A549 (cell line): ENCODE results near the gene SDHB. TPM values are rescaled to one million over a fixed set of nuclear protein-coding genes. Genes with fewer than 3 reads are reported as not detected.

ENCODE experiments used
- ATAC-seq, 2 experiments: fragments of 200-7000 bp in 1 of 2; fragments of >200 bp in 1 of 2; cut with Nextera tagmentation in 1 of 2; cut with Tn5 transposase in 1 of 2; 3 replicates each; pipeline versions ENCODE4 v1.8.0 to v1.9.1; 2018 to 2020; ENCODE audit warnings: mild to moderate bottlenecking in 1 of 2, moderate library complexity in 1 of 2
- CTCF ChIA-PET: fragments of 300-600 bp; sonication (Branson Sonifier 250); formaldehyde crosslinking; extraction: SDS; loops from one replicate; lab custom pipeline; 2021; ENCODE audit warnings: antibody characterized with exemption, inconsistent platforms; lab: Yijun Ruan, JAX
- POLR2A ChIA-PET: fragments of 350-600 bp; formaldehyde crosslinking; extraction: SDS; loops from one replicate; lab custom pipeline; 2021; ENCODE audit warnings: antibody characterized with exemption, inconsistent platforms; lab: Yijun Ruan, JAX
- DNase-seq, 2 experiments: peaks; one replicate each; pipeline versions ENCODE4 v3.0.0 to v3.0.0-alpha.2; 2011 to 2016; ENCODE audit warnings: low read depth in 1 of 2, low spot score in 1 of 2
- FAIRE-seq: peaks from 2 replicates; lab custom pipeline; 2011; peaks lifted over from hg19 to GRCh38; lab: Jason Lieb, UNC
- H3K27ac ChIP-seq, 2 experiments: fragments of >200 bp; sonication (Bioruptor Twin); formaldehyde crosslinking; 3 replicates each; pipeline ENCODE4 v1.5.1; 2016 to 2017
- H3K4me1 ChIP-seq: fragments of >200 bp; sonication (Bioruptor Twin); formaldehyde crosslinking; 3 replicates; pipeline ENCODE4 v1.6.1; 2016
- H3K4me2 ChIP-seq: fragments of >200 bp; sonication (Bioruptor Twin); formaldehyde crosslinking; 3 replicates; pipeline ENCODE4 v1.6.1; 2016
- H3K4me3 ChIP-seq: fragments of >200 bp; sonication (Bioruptor Twin); formaldehyde crosslinking; 3 replicates; pipeline ENCODE4 v1.5.1; 2016
- H3K9me3 ChIP-seq: fragments of >200 bp; sonication (Bioruptor Twin); formaldehyde crosslinking; 3 replicates; pipeline ENCODE4 v1.6.1; 2016
- BCL3 ChIP-seq: fragments of >200 bp; sonication (Bioruptor Twin); formaldehyde crosslinking; IDR thresholded peaks from 3 replicates; pipeline ENCODE4 v1.6.1; 2016
- CBX8 ChIP-seq: fragments of 200-600 bp; sonication (generic); IDR thresholded peaks from 2 replicates; pipeline ENCODE4 v1.6.1; 2016
- CHD4 ChIP-seq: fragments of 200-600 bp; sonication (generic); IDR thresholded peaks from 2 replicates; pipeline ENCODE4 v1.6.1; 2016; ENCODE audit warnings: antibody characterized with exemption, mild to moderate bottlenecking, borderline replicate concordance
- CTCF ChIP-seq: fragments of >200 bp; sonication (Bioruptor Twin); formaldehyde crosslinking; IDR thresholded peaks from 3 replicates; pipeline ENCODE4 v1.5.1; 2016
- EP300 ChIP-seq, 2 experiments: fragments of >200 bp; sonication (Bioruptor Twin); formaldehyde crosslinking; IDR thresholded peaks; 2 replicates in 1 of 2; 3 replicates in 1 of 2; pipeline ENCODE4 v1.6.1; 2016 to 2017
- PHF8 ChIP-seq: fragments of 200-600 bp; sonication (generic); IDR thresholded peaks from 2 replicates; pipeline ENCODE4 v1.6.1; 2016; ENCODE audit warnings: low read depth, mild to moderate bottlenecking, antibody characterized with exemption, moderate library complexity, borderline replicate concordance
- POLR2A ChIP-seq: IDR thresholded peaks from 2 replicates; pipeline ENCODE4 v1.6.1; 2012; ENCODE audit warnings: mild to moderate bottlenecking, low read length
- RAD21 ChIP-seq, 2 experiments: fragments of >200 bp in 1 of 2; sonication (Bioruptor Twin) in 1 of 2; formaldehyde crosslinking in 1 of 2; IDR thresholded peaks in 1 of 2; conservative IDR thresholded peaks in 1 of 2; 2 replicates in 1 of 2; 3 replicates in 1 of 2; pipeline ENCODE4 v1.6.1; 2012 to 2018; ENCODE audit warnings: inconsistent platforms in 1 of 2
- TP53 ChIP-seq: fragments of 250-450 bp; sonication (Bioruptor Pico); IDR thresholded peaks from 2 replicates; pipeline ENCODE4 v1.5.0; 2021; ENCODE audit warnings: mild to moderate bottlenecking, moderate library complexity
- USF2 ChIP-seq: fragments of 450-650 bp; IDR thresholded peaks from 2 replicates; pipeline ENCODE4 v1.6.1; 2014; ENCODE audit warnings: antibody characterized with exemption
- ZC3H11A ChIP-seq: fragments of 450-650 bp; IDR thresholded peaks from 2 replicates; pipeline ENCODE4 v1.6.1; 2014; ENCODE audit warnings: antibody characterized with exemption, mild to moderate bottlenecking
- WGBS: methylation state at CpG from one replicate; pipeline ENCODE4 v1.1.6; 2017; ENCODE audit errors: missing lambda C conversion rate; 5-methylcytosine and 5-hydroxymethylcytosine counted together
- polyA plus RNA-seq, 4 experiments: library from polyadenylated mRNA; depleted of rRNA in 3 of 4; stranded (reverse); fragments of >200 nt; fragmentation: RNase III in 1 of 4; extraction: RNeasy Plus Mini Kit Qiagen cat#74134 plus additional on column Dnase treatment in 1 of 4; gene quantifications; 2 replicates in 3 of 4; 3 replicates in 1 of 4; pipeline ENCODE4 v1.2.3, GENCODE V29; 2011 to 2017
- TF ChIP-seq, protein P1 (sequence below): fragments of 250-450 bp; sonication (Bioruptor Pico); IDR thresholded peaks from 2 replicates; pipeline ENCODE4 v1.5.0; 2021; ENCODE audit warnings: mild to moderate bottlenecking, moderate library complexity, borderline replicate concordance

SDHB gene
- polyA plus RNA-seq, 2 of the 4 experiments (the other 2 are of a cell fraction) = 114 to 262 TPM

GRCh38 chr1:17080085-17080759, 26.4 kb upstream of the SDHB start:
- no peak for TF ChIP-seq TP53 (CRISPR knock-in tag)
- peak; percentile 38; the same call in 1 of the 2 replicates for TF ChIP-seq USF2
- ATAC-seq = no peak
- Histone ChIP-seq H3K4me2 (no peak overlapping the region), H3K9me3 (no peaks in the 10 kb centered on the region), H3K4me3 (no peak overlapping the region), H3K27ac (no peak overlapping the region), H3K4me1 (no peaks in the 10 kb centered on the region)
- ChIA-PET CTCF (interaction anchor here (1.7 to 1.8 kb wide), 2 partner anchors 20 to 45 kb away, joined by 4 to 7 read pairs; no protein-coding TSS in a partner anchor), POLR2A (no interaction called here)
- 72% methylated on average over 6 of the region's 8 CpGs for WGBS
- FAIRE-seq = no peak
- DNase-seq = no peak

- H3K4me2 ChIP-seq = no peak overlapping the region
- FAIRE-seq (no peak), ATAC-seq (no peak), DNase-seq (no peak)
- no peak overlapping the region for H3K4me3 ChIP-seq
- POLR2A ChIA-PET = no interaction called here
- no peak overlapping the region for H3K27ac ChIP-seq
- H3K4me1 ChIP-seq = no peaks in the 10 kb centered on the region
- no peak for TF ChIP-seq CBX8
- TF ChIP-seq, protein P1, sequence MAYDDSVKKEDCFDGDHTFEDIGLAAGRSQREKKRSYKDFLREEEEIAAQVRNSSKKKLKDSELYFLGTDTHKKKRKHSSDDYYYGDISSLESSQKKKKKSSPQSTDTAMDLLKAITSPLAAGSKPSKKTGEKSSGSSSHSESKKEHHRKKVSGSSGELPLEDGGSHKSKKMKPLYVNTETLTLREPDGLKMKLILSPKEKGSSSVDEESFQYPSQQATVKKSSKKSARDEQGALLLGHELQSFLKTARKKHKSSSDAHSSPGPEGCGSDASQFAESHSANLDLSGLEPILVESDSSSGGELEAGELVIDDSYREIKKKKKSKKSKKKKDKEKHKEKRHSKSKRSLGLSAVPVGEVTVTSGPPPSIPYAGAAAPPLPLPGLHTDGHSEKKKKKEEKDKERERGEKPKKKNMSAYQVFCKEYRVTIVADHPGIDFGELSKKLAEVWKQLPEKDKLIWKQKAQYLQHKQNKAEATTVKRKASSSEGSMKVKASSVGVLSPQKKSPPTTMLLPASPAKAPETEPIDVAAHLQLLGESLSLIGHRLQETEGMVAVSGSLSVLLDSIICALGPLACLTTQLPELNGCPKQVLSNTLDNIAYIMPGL = no peak
- TF ChIP-seq EP300 (IDR thresholded peaks at IDR 0.05) = no peak
- TF ChIP-seq CHD4 = no peak
- no peak for TF ChIP-seq BCL3
- no peak for TF ChIP-seq POLR2A
- TF ChIP-seq ZC3H11A = no peak
- no peak for TF ChIP-seq PHF8
- WGBS = 78% methylated on average over 11 of the region's 16 CpGs
- no peaks in the 10 kb centered on the region for H3K9me3 ChIP-seq
- CTCF ChIA-PET = no interaction called here
Observed at GRCh38 chr1:17078991-17079868, 25.4 kb upstream of the SDHB start.

- TF ChIP-seq RAD21 (conservative IDR thresholded peaks at IDR 0.05 in 1 of 2, IDR thresholded peaks at IDR 0.05 in 1 of 2) (peak in 1 of 2 experiments; percentile 10; a peak in 1 of 5 replicates), CTCF (peak; percentile 25; the same call in 2 of the 3 replicates), CBX8 (no peak)
- H3K4me3 ChIP-seq = no peak overlapping the region
- ChIA-PET POLR2A (no interaction called here), CTCF (interaction anchor here (0.7 to 1.4 kb wide), 5 partner anchors 11 to 331 kb away, joined by 3 to 4 read pairs (median 3); no protein-coding TSS in a partner anchor)
- H3K9me3 ChIP-seq = no peaks in the 10 kb centered on the region
- FAIRE-seq (no peak), DNase-seq (peak; percentile 49 to 57), ATAC-seq (peak; percentile 59 to 88; a peak in 5 of 6 replicates)
- no peak overlapping the region for H3K27ac ChIP-seq
- 74% methylated on average over 8 of the region's 17 CpGs for WGBS
- no peak overlapping the region for H3K4me2 ChIP-seq
- H3K4me1 ChIP-seq = no peaks in the 10 kb centered on the region
Observed at GRCh38 chr1:17075470-17076255, 21.8 kb upstream of the SDHB start.
